ENCODE measurements around the gene HMCN2. TPM values are rescaled to one million over a fixed set of nuclear protein-coding genes. Genes with fewer than 3 reads are reported as not detected.

The HMCN2 gene
- total RNA-seq, 5 donors from 2014 or later (not counting 1 experiment from before 2014, with no cell fraction given), result 0.03 TPM; not detected in 4

- ATAC-seq (replicated peaks in 1 of 4), result no peak
- Mint-ChIP-seq H3K9me3 (no peaks in the 10 kb centered on the region), H3K4me1 (no peaks in the 10 kb centered on the region), H3K36me3 (no peaks in the 10 kb centered on the region), H3K27me3 (peaks cover 4 to 22% of the 10 kb centered on the region in 2 donors), H3K27ac (no peak overlapping the region), H3K4me3 (no peak overlapping the region)
- CTCF ChIA-PET, result no interaction called here
- Histone ChIP-seq H3K4me1 (ENCODE audit: control insufficient read depth in 1 of 2, extremely low read depth in 1 of 2, insufficient read depth in 2 of 2, low read length in 2 of 2) (no peaks in the 10 kb centered on the region), H3K9me3 (no peaks in the 10 kb centered on the region), H3K27me3 (replicated peaks in 1 of 2; ENCODE audit: control insufficient read depth in 2 of 2, extremely low read depth in 1 of 2, insufficient read depth in 2 of 2, low read length in 1 of 2) (peaks cover 0 to 42% of the 10 kb centered on the region in 2 experiments), H3K4me3 (ENCODE audit: control insufficient read depth in 1 of 2, extremely low read depth in 1 of 2, low read length in 1 of 2) (no peak overlapping the region), H3K36me3 (ENCODE audit: control insufficient read depth in 2 of 2, extremely low read depth in 1 of 2, insufficient read depth in 1 of 2, low read length in 1 of 2) (no peaks in the 10 kb centered on the region), H3K27ac (ENCODE audit: low read length) (no peak overlapping the region)
- POLR2A ChIA-PET, result no interaction called here
- WGBS (ENCODE audit: insufficient coverage), result 63% methylated on average over 8 of the region's 8 CpGs
- no peak for DNase-seq
Measured at GRCh38 chr9:130423272-130423671, 157.7 kb downstream of the HMCN2 start.

- peaks cover 0 to 51% of the 10 kb centered on the region in 2 experiments for H3K27me3 ChIP-seq (replicated peaks in 1 of 2; ENCODE audit: control insufficient read depth in 2 of 2, extremely low read depth in 1 of 2, insufficient read depth in 2 of 2, low read length in 1 of 2)
- Mint-ChIP-seq H3K4me1 (no peaks in the 10 kb centered on the region), H3K9me3 (no peaks in the 10 kb centered on the region), H3K27me3 (peaks cover 4 to 19% of the 10 kb centered on the region in 2 donors), H3K27ac (no peak overlapping the region), H3K4me3 (no peak overlapping the region), H3K36me3 (no peaks in the 10 kb centered on the region)
- no peak overlapping the region for H3K4me3 ChIP-seq (ENCODE audit: control insufficient read depth in 1 of 2, extremely low read depth in 1 of 2, low read length in 1 of 2)
- 88% methylated on average over 16 of the region's 24 CpGs for WGBS (ENCODE audit: insufficient coverage)
- H3K9me3 ChIP-seq, result no peaks in the 10 kb centered on the region
- ChIA-PET CTCF (no interaction called here), POLR2A (no interaction called here)
- no peaks in the 10 kb centered on the region for H3K4me1 ChIP-seq (ENCODE audit: control insufficient read depth in 1 of 2, extremely low read depth in 1 of 2, insufficient read depth in 2 of 2, low read length in 2 of 2)
- H3K27ac ChIP-seq (ENCODE audit: low read length), result no peak overlapping the region
- no peaks in the 10 kb centered on the region for H3K36me3 ChIP-seq (ENCODE audit: control insufficient read depth in 2 of 2, extremely low read depth in 1 of 2, insufficient read depth in 1 of 2, low read length in 1 of 2)
- DNase-seq (no peak), ATAC-seq (replicated peaks in 1 of 4) (no peak)
Measured at GRCh38 chr9:130424595-130425454, 159.3 kb downstream of the HMCN2 start.

- Histone ChIP-seq H3K9me3 (no peaks in the 10 kb centered on the region), H3K27ac (ENCODE audit: low read length) (no peak overlapping the region), H3K36me3 (ENCODE audit: control insufficient read depth in 2 of 2, extremely low read depth in 1 of 2, insufficient read depth in 1 of 2, low read length in 1 of 2) (no peaks in the 10 kb centered on the region), H3K4me1 (ENCODE audit: control insufficient read depth in 1 of 2, extremely low read depth in 1 of 2, insufficient read depth in 2 of 2, low read length in 2 of 2) (no peaks in the 10 kb centered on the region), H3K27me3 (replicated peaks in 1 of 2; ENCODE audit: control insufficient read depth in 2 of 2, extremely low read depth in 1 of 2, insufficient read depth in 2 of 2, low read length in 1 of 2) (peaks cover 0 to 61% of the 10 kb centered on the region in 2 experiments), H3K4me3 (ENCODE audit: control insufficient read depth in 1 of 2, extremely low read depth in 1 of 2, low read length in 1 of 2) (no peak overlapping the region)
- CTCF ChIA-PET, result no interaction called here
- Mint-ChIP-seq H3K36me3 (no peaks in the 10 kb centered on the region), H3K9me3 (no peaks in the 10 kb centered on the region), H3K27ac (no peak overlapping the region), H3K4me1 (no peaks in the 10 kb centered on the region), H3K27me3 (peaks cover 4 to 26% of the 10 kb centered on the region in 2 donors), H3K4me3 (no peak overlapping the region)
- ATAC-seq (replicated peaks in 1 of 4) (no peak), DNase-seq (no peak)
- POLR2A ChIA-PET, result no interaction called here
- WGBS (ENCODE audit: insufficient coverage), result 66% methylated on average over 17 of the region's 21 CpGs
Measured at GRCh38 chr9:130425741-130426466, 160.3 kb downstream of the HMCN2 start.

DNA sequence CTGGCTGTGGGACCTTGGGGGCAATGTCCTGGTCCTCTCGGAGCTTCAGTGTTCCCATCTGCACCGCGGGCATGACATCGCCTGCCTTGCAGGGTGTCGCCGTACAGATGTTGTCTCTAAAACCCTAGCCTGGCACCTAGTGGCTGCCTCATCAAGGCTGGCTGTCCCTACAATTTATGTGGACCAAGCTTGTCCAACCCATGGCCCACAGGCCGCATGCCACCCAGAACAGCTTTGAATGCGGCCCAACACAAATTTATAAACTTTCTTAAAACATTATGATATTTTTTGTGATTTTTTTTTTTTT is 160.9 kb downstream of the HMCN2 start:
- Histone ChIP-seq H3K9me3 (no peaks in the 10 kb centered on the region), H3K27me3 (replicated peaks in 1 of 2; ENCODE audit: control insufficient read depth in 2 of 2, extremely low read depth in 1 of 2, insufficient read depth in 2 of 2, low read length in 1 of 2) (peaks cover 0 to 65% of the 10 kb centered on the region in 2 experiments), H3K36me3 (ENCODE audit: control insufficient read depth in 2 of 2, extremely low read depth in 1 of 2, insufficient read depth in 1 of 2, low read length in 1 of 2) (no peaks in the 10 kb centered on the region), H3K27ac (ENCODE audit: low read length) (no peak overlapping the region), H3K4me1 (ENCODE audit: control insufficient read depth in 1 of 2, extremely low read depth in 1 of 2, insufficient read depth in 2 of 2, low read length in 2 of 2) (no peaks in the 10 kb centered on the region), H3K4me3 (ENCODE audit: control insufficient read depth in 1 of 2, extremely low read depth in 1 of 2, low read length in 1 of 2) (no peak overlapping the region)
- DNase-seq, result no peak
- WGBS (ENCODE audit: insufficient coverage), result 90% methylated on average over 6 of the region's 8 CpGs
- Mint-ChIP-seq H3K36me3 (no peaks in the 10 kb centered on the region), H3K27ac (no peak overlapping the region), H3K27me3 (peaks cover 4 to 26% of the 10 kb centered on the region in 2 donors), H3K4me3 (no peak overlapping the region), H3K4me1 (no peaks in the 10 kb centered on the region), H3K9me3 (no peaks in the 10 kb centered on the region)
- ATAC-seq (replicated peaks in 1 of 4), result no peak
- POLR2A ChIA-PET, result no interaction called here
- CTCF ChIA-PET, result no interaction called here

GRCh38 chr9:130426883-130427282 is 161.3 kb downstream of the HMCN2 start:
- DNase-seq (no peak), ATAC-seq (replicated peaks in 1 of 4) (no peak)
- peaks cover 4 to 29% of the 10 kb centered on the region in 2 donors for H3K27me3 Mint-ChIP-seq
- no peak overlapping the region for H3K27ac ChIP-seq (ENCODE audit: low read length)
- no peaks in the 10 kb centered on the region for H3K9me3 Mint-ChIP-seq
- CTCF ChIA-PET, result no interaction called here
- no peak overlapping the region for H3K27ac Mint-ChIP-seq
- peaks cover 0 to 70% of the 10 kb centered on the region in 2 experiments for H3K27me3 ChIP-seq (replicated peaks in 1 of 2; ENCODE audit: control insufficient read depth in 2 of 2, extremely low read depth in 1 of 2, insufficient read depth in 2 of 2, low read length in 1 of 2)
- no peaks in the 10 kb centered on the region for H3K4me1 ChIP-seq (ENCODE audit: control insufficient read depth in 1 of 2, extremely low read depth in 1 of 2, insufficient read depth in 2 of 2, low read length in 2 of 2)
- POLR2A ChIA-PET, result no interaction called here
- H3K36me3 ChIP-seq (ENCODE audit: control insufficient read depth in 2 of 2, extremely low read depth in 1 of 2, insufficient read depth in 1 of 2, low read length in 1 of 2), result no peaks in the 10 kb centered on the region
- no peak overlapping the region for H3K4me3 ChIP-seq (ENCODE audit: control insufficient read depth in 1 of 2, extremely low read depth in 1 of 2, low read length in 1 of 2)
- no peaks in the 10 kb centered on the region for H3K4me1 Mint-ChIP-seq
- H3K4me3 Mint-ChIP-seq, result no peak overlapping the region
- H3K36me3 Mint-ChIP-seq, result no peaks in the 10 kb centered on the region
- no peaks in the 10 kb centered on the region for H3K9me3 ChIP-seq
- WGBS (ENCODE audit: insufficient coverage), result 82% methylated on average over 10 of the region's 10 CpGs

DNA sequence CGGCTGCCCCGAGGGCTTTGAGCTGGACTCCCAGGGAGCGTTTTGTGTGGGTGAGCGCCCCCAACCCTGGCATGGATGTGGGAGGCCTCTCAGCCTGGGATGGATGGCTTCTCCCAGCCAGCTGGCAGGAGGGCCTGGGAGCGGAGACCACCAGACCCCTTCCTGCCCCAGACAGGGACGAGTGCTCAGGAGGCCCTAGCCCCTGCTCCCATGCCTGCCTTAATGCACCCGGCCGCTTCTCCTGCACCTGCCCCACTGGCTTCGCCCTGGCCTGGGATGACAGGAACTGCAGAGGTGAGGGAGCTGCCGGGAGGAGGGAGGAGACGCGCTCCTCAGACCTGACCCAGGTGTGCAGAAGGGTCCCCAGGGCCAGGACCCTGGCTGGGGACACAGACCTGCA is 161.8 kb downstream of the HMCN2 start:
- no peak overlapping the region for H3K27ac ChIP-seq (ENCODE audit: low read length)
- H3K4me3 ChIP-seq (ENCODE audit: control insufficient read depth in 1 of 2, extremely low read depth in 1 of 2, low read length in 1 of 2), result no peak overlapping the region
- ATAC-seq (replicated peaks in 1 of 4) (no peak), DNase-seq (no peak)
- H3K4me1 ChIP-seq (ENCODE audit: control insufficient read depth in 1 of 2, extremely low read depth in 1 of 2, insufficient read depth in 2 of 2, low read length in 2 of 2), result no peaks in the 10 kb centered on the region
- H3K36me3 ChIP-seq (ENCODE audit: control insufficient read depth in 2 of 2, extremely low read depth in 1 of 2, insufficient read depth in 1 of 2, low read length in 1 of 2), result no peaks in the 10 kb centered on the region
- Mint-ChIP-seq H3K4me3 (no peak overlapping the region), H3K27me3 (peaks cover 6 to 31% of the 10 kb centered on the region in 2 donors), H3K36me3 (no peaks in the 10 kb centered on the region), H3K9me3 (no peaks in the 10 kb centered on the region), H3K27ac (no peak overlapping the region), H3K4me1 (peaks cover 0 to 1% (median 0%) of the 10 kb centered on the region in 3 donors)
- H3K27me3 ChIP-seq (replicated peaks in 1 of 2; ENCODE audit: control insufficient read depth in 2 of 2, extremely low read depth in 1 of 2, insufficient read depth in 2 of 2, low read length in 1 of 2), result peaks cover 0 to 71% of the 10 kb centered on the region in 2 experiments
- no peaks in the 10 kb centered on the region for H3K9me3 ChIP-seq
- 85% methylated on average over 7 of the region's 12 CpGs for WGBS (ENCODE audit: insufficient coverage)
- POLR2A ChIA-PET, result no interaction called here
- CTCF ChIA-PET, result no interaction called here

Measured in T-cell (primary cell).